GM18498 (cell line): ENCODE data around the gene PPM1H.
"Not testable (repeated sequence)": the region's sequence is repeated elsewhere in the genome, so short reads cannot be mapped to it uniquely, and the experiment has no call there.

Experiments used
- ATAC-seq: cut with Tn5 transposase; IDR thresholded peaks from one replicate; pipeline ENCODE4 v1.9.1; 2021; ENCODE audit warnings: mild to moderate bottlenecking, moderate library complexity; ENCODE audit not compliant: unreplicated experiment

PPM1H gene

GRCh38 chr12:62947364-62947763 lies 12.4 kb upstream of the PPM1H start:
- no peak for ATAC-seq

GRCh38 chr12:62943779-62944395 lies 8.9 kb upstream of the PPM1H start:
- ATAC-seq: no peak

- ATAC-seq: not testable (repeated sequence)
Measured at GRCh38 chr12:62942316-62942715, 7.4 kb upstream of the PPM1H start.

- peak; percentile 42 for ATAC-seq
Measured at GRCh38 chr12:62934239-62934798, 631 bp downstream of the PPM1H start.

- ATAC-seq: no peak
Measured at GRCh38 chr12:62933602-62934238, 1.2 kb downstream of the PPM1H start.

- no peak for ATAC-seq
Measured at GRCh38 chr12:62933220-62933601, 1.7 kb downstream of the PPM1H start.

- no peak for ATAC-seq
Measured at GRCh38 chr12:62931477-62931876, 3.5 kb downstream of the PPM1H start.

GRCh38 chr12:62930546-62931425 lies 4.2 kb downstream of the PPM1H start:
- no peak for ATAC-seq

- no peak for ATAC-seq
Measured at GRCh38 chr12:62928632-62929031, 6.3 kb downstream of the PPM1H start.

- ATAC-seq: no peak
Measured at GRCh38 chr12:62925680-62926079, 9.3 kb downstream of the PPM1H start.

- ATAC-seq: no peak
Measured at GRCh38 chr12:62924084-62924483, 10.9 kb downstream of the PPM1H start.

GRCh38 chr12:62922539-62922938 lies 12.4 kb downstream of the PPM1H start:
- no peak for ATAC-seq

GRCh38 chr12:62919838-62920237 lies 15.1 kb downstream of the PPM1H start:
- ATAC-seq: no peak

- ATAC-seq: no peak
Measured at GRCh38 chr12:62917926-62918325, 17.0 kb downstream of the PPM1H start.

- no peak for ATAC-seq
Measured at GRCh38 chr12:62916632-62917425, 18.1 kb downstream of the PPM1H start.

- no peak for ATAC-seq
Measured at GRCh38 chr12:62915204-62915529, 19.8 kb downstream of the PPM1H start.

- ATAC-seq: no peak
Measured at GRCh38 chr12:62914443-62915203, 20.3 kb downstream of the PPM1H start.

GRCh38 chr12:62913380-62913779 lies 21.6 kb downstream of the PPM1H start:
- no peak for ATAC-seq

GRCh38 chr12:62912644-62913043 lies 22.3 kb downstream of the PPM1H start:
- no peak for ATAC-seq

- ATAC-seq: no peak
Measured at GRCh38 chr12:62911286-62911685, 23.7 kb downstream of the PPM1H start.
